H1 (cell line): ENCODE measurements around the gene TACC2. TPM values are rescaled to one million over a fixed set of nuclear protein-coding genes. Genes with fewer than 3 reads are reported as not detected.

ENCODE experiments used
- CEBPB ChIP-seq: IDR thresholded peaks from 2 replicates; pipeline ENCODE4 v1.6.1; 2012; ENCODE audit warnings: low read depth, low read length
- PHF8 ChIP-seq: fragments of 200-600 bp; sonication (generic); conservative IDR thresholded peaks from 2 replicates; pipeline ENCODE4 v1.7.1; 2012; ENCODE audit warnings: low read depth, mild to moderate bottlenecking, inconsistent platforms, low read length, moderate library complexity
- SRF ChIP-seq: IDR thresholded peaks from 2 replicates; pipeline ENCODE4 v1.6.1; 2011; ENCODE audit warnings: mild to moderate bottlenecking, low read depth, low read length, moderate library complexity
- polyA plus RNA-seq, 7 experiments: library from polyadenylated mRNA; depleted of rRNA in 3 of 7; stranded (reverse) in 5 of 7; unstranded in 2 of 7; fragments of >200 nt in 5 of 7; fragments of 200-250 nt in 2 of 7; gene quantifications; 1 replicate in 5 of 7; 2 replicates in 1 of 7; 4 replicates in 1 of 7; pipeline versions ENCODE4 v1.2.1 to v1.2.3, GENCODE V29; 2011 to 2013; ENCODE audit warnings: missing spikeins in 2 of 7, mixed read lengths in 2 of 7
- total RNA-seq: library from RNA; stranded (reverse); fragmentation: NEBNext Ultra II Directional; extraction: Animal tissue kit (Norgen Biotek cat#: 25700); gene quantifications from 2 replicates; pipeline ENCODE4 v1.2.1, GENCODE V29; 2021

TACC2 gene
- total and polyA plus RNA-seq, 2 of the 8 experiments (the other 6 are each of a cell fraction or from before 2014, with no cell fraction given) = 21.2 to 46.6 TPM

GRCh38 chr10:122040786-122041185 lies 51.8 kb downstream of the TACC2 start (continued):
- no peak for TF ChIP-seq SRF
- no peak for TF ChIP-seq CEBPB
- no peak for TF ChIP-seq PHF8
